H1 (cell line): Measurements from ENCODE around the gene ACOT7. TPM values are rescaled to one million over a fixed set of nuclear protein-coding genes. Genes with fewer than 3 reads are reported as not detected.

Experiments
- CHD7 ChIP-seq: fragments of 300-600 bp; sonication (generic); IDR thresholded peaks from 2 replicates; pipeline ENCODE4 v1.7.1; 2012; ENCODE audit warnings: low read length, moderate library complexity, mild to moderate bottlenecking, inconsistent platforms; ENCODE audit not compliant: insufficient replicate concordance
- polyA plus RNA-seq, 7 experiments: library from polyadenylated mRNA; depleted of rRNA in 3 of 7; stranded (reverse) in 5 of 7; unstranded in 2 of 7; fragments of >200 nt in 5 of 7; fragments of 200-250 nt in 2 of 7; gene quantifications; 1 replicate in 5 of 7; 2 replicates in 1 of 7; 4 replicates in 1 of 7; pipeline versions ENCODE4 v1.2.1 to v1.2.3, GENCODE V29; 2011 to 2013; ENCODE audit warnings: missing spikeins in 2 of 7, mixed read lengths in 2 of 7
- total RNA-seq: library from RNA; stranded (reverse); fragmentation: NEBNext Ultra II Directional; extraction: Animal tissue kit (Norgen Biotek cat#: 25700); gene quantifications from 2 replicates; pipeline ENCODE4 v1.2.1, GENCODE V29; 2021

ACOT7 gene
- total and polyA plus RNA-seq, 2 of the 8 experiments (the other 6 are each of a cell fraction or from before 2014, with no cell fraction given) = 151 to 214 TPM

GRCh38 chr1:6280761-6281451 lies 112.7 kb downstream of the ACOT7 start (continued):
- no peak for TF ChIP-seq CHD7
